Activated naive CD8-positive, alpha-beta T cell treated with anti-CD3 and anti-CD28 coated beads, Interleukin-2, amount 10 ng/mL, durations not matched to agents 7 days and 5 days (primary cell): ENCODE data around the gene ACAA2. TPM values are rescaled to one million over a fixed set of nuclear protein-coding genes. Genes with fewer than 3 reads are reported as not detected.

ENCODE experiments used
- ATAC-seq: fragments of 150-1000 bp; cut with Tn5 transposase; one replicate; pipeline ENCODE4 v1.10.0; 2021; ENCODE audit warnings: low read depth, moderate library complexity
- POLR2A ChIA-PET: fragments of 350-600 bp; sonication (Branson Sonifier 250); formaldehyde crosslinking; loops from one replicate; lab custom pipeline; 2021; ENCODE audit warnings: antibody characterized with exemption; lab: Charles Lee
- DNase-seq: peaks from one replicate; pipeline ENCODE4 v3.0.0; 2021
- H3K27ac Mint-ChIP-seq: one replicate; pipeline ENCODE4 v1.8.0; 2022; ENCODE audit warnings: mild to moderate bottlenecking, mixed read lengths
- H3K27me3 Mint-ChIP-seq: one replicate; pipeline ENCODE4 v1.8.0; 2022; ENCODE audit warnings: mild to moderate bottlenecking, moderate library complexity, mixed read lengths
- H3K36me3 Mint-ChIP-seq: one replicate; pipeline ENCODE4 v1.8.0; 2021; ENCODE audit warnings: mild to moderate bottlenecking, mixed read lengths
- H3K4me1 Mint-ChIP-seq: one replicate; pipeline ENCODE4 v1.8.0; 2021; ENCODE audit warnings: mixed read lengths
- H3K4me3 Mint-ChIP-seq: one replicate; pipeline ENCODE4 v1.8.0; 2022; ENCODE audit warnings: mild to moderate bottlenecking, moderate library complexity, mixed read lengths
- H3K9me3 Mint-ChIP-seq: one replicate; pipeline ENCODE4 v1.8.0; 2021; ENCODE audit warnings: mixed read lengths
- total RNA-seq, 2 experiments: library from RNA; stranded (reverse); gene quantifications; one replicate each; pipeline ENCODE4 v1.2.3, GENCODE V29; 2021

Gene ACAA2
- total RNA-seq, 2 experiments from 2014 or later, result 83.3 to 86.9 TPM

- peaks cover 20% of the 10 kb centered on the region for H3K27me3 Mint-ChIP-seq
- no peak overlapping the region for H3K27ac Mint-ChIP-seq
- no peaks in the 10 kb centered on the region for H3K36me3 Mint-ChIP-seq
- H3K4me3 Mint-ChIP-seq, result no peak overlapping the region
- H3K4me1 Mint-ChIP-seq, result peaks cover 4% of the 10 kb centered on the region
- ATAC-seq (no peak), DNase-seq (no peak)
- H3K9me3 Mint-ChIP-seq, result no peaks in the 10 kb centered on the region
- POLR2A ChIA-PET, result no interaction called here
Observed at GRCh38 chr18:49751427-49752094, 61.8 kb downstream of the ACAA2 start.

- H3K4me1 Mint-ChIP-seq, result peaks cover 4% of the 10 kb centered on the region
- POLR2A ChIA-PET, result no interaction called here
- DNase-seq (no peak), ATAC-seq (no peak)
- no peaks in the 10 kb centered on the region for H3K36me3 Mint-ChIP-seq
- H3K4me3 Mint-ChIP-seq, result no peak overlapping the region
- H3K9me3 Mint-ChIP-seq, result no peaks in the 10 kb centered on the region
- H3K27me3 Mint-ChIP-seq, result peaks cover 18% of the 10 kb centered on the region
- H3K27ac Mint-ChIP-seq, result no peak overlapping the region
Observed at GRCh38 chr18:49749563-49749962, 63.8 kb downstream of the ACAA2 start.

- no peak for DNase-seq
- no peak for ATAC-seq
- POLR2A ChIA-PET, result no interaction called here
- H3K4me1 Mint-ChIP-seq, result peaks cover 4% of the 10 kb centered on the region
- H3K27ac Mint-ChIP-seq, result no peak overlapping the region
- H3K4me3 Mint-ChIP-seq, result no peak overlapping the region
- no peaks in the 10 kb centered on the region for H3K36me3 Mint-ChIP-seq
- no peaks in the 10 kb centered on the region for H3K9me3 Mint-ChIP-seq
- H3K27me3 Mint-ChIP-seq, result peaks cover 26% of the 10 kb centered on the region
Observed at GRCh38 chr18:49747876-49748275, 65.5 kb downstream of the ACAA2 start.

GRCh38 chr18:49745045-49746014 is 68.0 kb downstream of the ACAA2 start:
- Mint-ChIP-seq H3K27me3 (peaks cover 27% of the 10 kb centered on the region), H3K4me1 (no peaks in the 10 kb centered on the region), H3K4me3 (no peak overlapping the region), H3K27ac (no peak overlapping the region), H3K36me3 (no peaks in the 10 kb centered on the region), H3K9me3 (no peaks in the 10 kb centered on the region)
- DNase-seq, result no peak
- ATAC-seq, result no peak
- POLR2A ChIA-PET, result no interaction called here

- ATAC-seq (no peak), DNase-seq (no peak)
- Mint-ChIP-seq H3K9me3 (no peaks in the 10 kb centered on the region), H3K27ac (no peak overlapping the region), H3K36me3 (no peaks in the 10 kb centered on the region), H3K4me3 (no peak overlapping the region), H3K27me3 (peaks cover 30% of the 10 kb centered on the region), H3K4me1 (no peaks in the 10 kb centered on the region)
- POLR2A ChIA-PET, result no interaction called here
Observed at GRCh38 chr18:49744376-49745008, 68.8 kb downstream of the ACAA2 start.

GRCh38 chr18:49743117-49743567 is 70.2 kb downstream of the ACAA2 start:
- POLR2A ChIA-PET, result no interaction called here

GRCh38 chr18:49742316-49743116 is 70.8 kb downstream of the ACAA2 start:
- Mint-ChIP-seq H3K27ac (no peak overlapping the region), H3K9me3 (no peaks in the 10 kb centered on the region), H3K4me3 (no peak overlapping the region), H3K36me3 (no peaks in the 10 kb centered on the region), H3K27me3 (peaks cover 30% of the 10 kb centered on the region), H3K4me1 (no peaks in the 10 kb centered on the region)
- DNase-seq (no peak), ATAC-seq (no peak)
- POLR2A ChIA-PET, result no interaction called here

More at GRCh38 chr18:49743117-49743567, 70.2 kb downstream of the ACAA2 start:
- Mint-ChIP-seq H3K4me1 (no peaks in the 10 kb centered on the region), H3K9me3 (no peaks in the 10 kb centered on the region), H3K27me3 (peaks cover 28% of the 10 kb centered on the region), H3K4me3 (no peak overlapping the region), H3K27ac (no peak overlapping the region), H3K36me3 (no peaks in the 10 kb centered on the region)
- no peak for DNase-seq
- no peak for ATAC-seq

- Mint-ChIP-seq H3K27ac (no peak overlapping the region), H3K9me3 (no peaks in the 10 kb centered on the region), H3K4me3 (no peak overlapping the region), H3K27me3 (peaks cover 44% of the 10 kb centered on the region), H3K36me3 (no peaks in the 10 kb centered on the region), H3K4me1 (no peaks in the 10 kb centered on the region)
- no peak for DNase-seq
- POLR2A ChIA-PET, result no interaction called here
- no peak for ATAC-seq
Observed at GRCh38 chr18:49739275-49739674, 74.1 kb downstream of the ACAA2 start.

- Mint-ChIP-seq H3K9me3 (no peaks in the 10 kb centered on the region), H3K27ac (no peak overlapping the region), H3K27me3 (peaks cover 48% of the 10 kb centered on the region), H3K36me3 (no peaks in the 10 kb centered on the region), H3K4me1 (no peaks in the 10 kb centered on the region), H3K4me3 (no peak overlapping the region)
- POLR2A ChIA-PET, result no interaction called here
- ATAC-seq (no peak), DNase-seq (no peak)
Observed at GRCh38 chr18:49738721-49739120, 74.6 kb downstream of the ACAA2 start.

- DNase-seq, result no peak
- H3K4me3 Mint-ChIP-seq, result no peak overlapping the region
- no peak for ATAC-seq
- H3K27ac Mint-ChIP-seq, result no peak overlapping the region
- no peaks in the 10 kb centered on the region for H3K9me3 Mint-ChIP-seq
- no peaks in the 10 kb centered on the region for H3K4me1 Mint-ChIP-seq
- peaks cover 36% of the 10 kb centered on the region for H3K27me3 Mint-ChIP-seq
- H3K36me3 Mint-ChIP-seq, result no peaks in the 10 kb centered on the region
- POLR2A ChIA-PET, result no interaction called here
Observed at GRCh38 chr18:49734836-49735235, 78.5 kb downstream of the ACAA2 start.

GRCh38 chr18:49733896-49734585 is 79.3 kb downstream of the ACAA2 start:
- Mint-ChIP-seq H3K4me3 (no peak overlapping the region), H3K27me3 (peaks cover 33% of the 10 kb centered on the region), H3K27ac (no peak overlapping the region), H3K9me3 (no peaks in the 10 kb centered on the region), H3K4me1 (no peaks in the 10 kb centered on the region), H3K36me3 (no peaks in the 10 kb centered on the region)
- ATAC-seq (no peak), DNase-seq (no peak)
- POLR2A ChIA-PET, result no interaction called here

GRCh38 chr18:49733321-49733720 is 80.0 kb downstream of the ACAA2 start:
- H3K36me3 Mint-ChIP-seq, result no peaks in the 10 kb centered on the region
- H3K27me3 Mint-ChIP-seq, result peaks cover 29% of the 10 kb centered on the region
- ATAC-seq (no peak), DNase-seq (no peak)
- POLR2A ChIA-PET, result no interaction called here
- H3K4me3 Mint-ChIP-seq, result no peak overlapping the region
- no peaks in the 10 kb centered on the region for H3K9me3 Mint-ChIP-seq
- H3K27ac Mint-ChIP-seq, result no peak overlapping the region
- H3K4me1 Mint-ChIP-seq, result no peaks in the 10 kb centered on the region
